Bronchial epithelial cell (primary cell): ENCODE measurements around the gene ZNF853. TPM values are rescaled to one million over a fixed set of nuclear protein-coding genes. Genes with fewer than 3 reads are reported as not detected.

Experiments used
- DNase-seq: peaks from one replicate; pipeline ENCODE4 v3.0.0-alpha.2; 2010; ENCODE audit warnings: low read depth
- FAIRE-seq: peaks from 2 replicates; lab custom pipeline; 2011; peaks lifted over from hg19 to GRCh38; lab: Jason Lieb, UNC
- H3K27me3 ChIP-seq: 2 replicates; pipeline ENCODE4 v1.5.1; 2011; ENCODE audit warnings: low read length; ENCODE audit not compliant: control insufficient read depth, insufficient read depth
- H3K36me3 ChIP-seq: 2 replicates; pipeline ENCODE4 v1.5.1; 2011; ENCODE audit warnings: low read length; ENCODE audit not compliant: control insufficient read depth, insufficient read depth
- H3K4me3 ChIP-seq: 2 replicates; pipeline ENCODE4 v1.5.1; 2011; ENCODE audit warnings: mild to moderate bottlenecking, low read depth, low read length, control low read depth
- total RNA-seq: library from RNA; depleted of rRNA; stranded (reverse); fragments of >200 nt; gene quantifications from 2 replicates; pipeline ENCODE4 v1.2.1, GENCODE V29; 2014
- TF ChIP-seq, protein P1 (sequence below): IDR thresholded peaks from 2 replicates; pipeline ENCODE4 v1.5.1; 2011; ENCODE audit warnings: mild to moderate bottlenecking, moderate library complexity, low read length, control low read depth, inconsistent platforms; ENCODE audit not compliant: insufficient read depth, severe bottlenecking

ZNF853 gene
- total RNA-seq, 1 donor from 2014 or later, result 0.53 TPM

DNA sequence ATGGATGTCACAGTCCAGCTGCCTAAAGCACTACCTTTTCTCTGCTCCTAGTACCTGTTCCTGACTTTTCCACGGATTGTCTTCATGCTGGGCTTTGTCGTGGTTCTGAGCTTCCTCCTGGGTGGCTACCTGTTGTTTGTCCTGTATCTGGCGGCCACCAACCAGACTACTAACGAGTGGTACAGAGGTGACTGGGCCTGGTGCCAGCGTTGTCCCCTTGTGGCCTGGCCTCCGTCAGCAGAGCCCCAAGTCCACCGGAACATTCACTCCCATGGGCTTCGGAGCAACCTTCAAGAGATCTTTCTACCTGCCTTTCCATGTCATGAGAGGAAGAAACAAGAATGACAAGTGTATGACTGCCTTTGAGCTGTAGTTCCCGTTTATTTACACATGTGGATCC lies 26.8 kb upstream of the ZNF853 start:
- Histone ChIP-seq H3K36me3 (peaks cover 8% of the 10 kb centered on the region), H3K27me3 (no peaks in the 10 kb centered on the region), H3K4me3 (no peak overlapping the region)
- DNase-seq (no peak), FAIRE-seq (no peak)
- TF ChIP-seq, protein P1, sequence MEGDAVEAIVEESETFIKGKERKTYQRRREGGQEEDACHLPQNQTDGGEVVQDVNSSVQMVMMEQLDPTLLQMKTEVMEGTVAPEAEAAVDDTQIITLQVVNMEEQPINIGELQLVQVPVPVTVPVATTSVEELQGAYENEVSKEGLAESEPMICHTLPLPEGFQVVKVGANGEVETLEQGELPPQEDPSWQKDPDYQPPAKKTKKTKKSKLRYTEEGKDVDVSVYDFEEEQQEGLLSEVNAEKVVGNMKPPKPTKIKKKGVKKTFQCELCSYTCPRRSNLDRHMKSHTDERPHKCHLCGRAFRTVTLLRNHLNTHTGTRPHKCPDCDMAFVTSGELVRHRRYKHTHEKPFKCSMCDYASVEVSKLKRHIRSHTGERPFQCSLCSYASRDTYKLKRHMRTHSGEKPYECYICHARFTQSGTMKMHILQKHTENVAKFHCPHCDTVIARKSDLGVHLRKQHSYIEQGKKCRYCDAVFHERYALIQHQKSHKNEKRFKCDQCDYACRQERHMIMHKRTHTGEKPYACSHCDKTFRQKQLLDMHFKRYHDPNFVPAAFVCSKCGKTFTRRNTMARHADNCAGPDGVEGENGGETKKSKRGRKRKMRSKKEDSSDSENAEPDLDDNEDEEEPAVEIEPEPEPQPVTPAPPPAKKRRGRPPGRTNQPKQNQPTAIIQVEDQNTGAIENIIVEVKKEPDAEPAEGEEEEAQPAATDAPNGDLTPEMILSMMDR, result no peak

DNA sequence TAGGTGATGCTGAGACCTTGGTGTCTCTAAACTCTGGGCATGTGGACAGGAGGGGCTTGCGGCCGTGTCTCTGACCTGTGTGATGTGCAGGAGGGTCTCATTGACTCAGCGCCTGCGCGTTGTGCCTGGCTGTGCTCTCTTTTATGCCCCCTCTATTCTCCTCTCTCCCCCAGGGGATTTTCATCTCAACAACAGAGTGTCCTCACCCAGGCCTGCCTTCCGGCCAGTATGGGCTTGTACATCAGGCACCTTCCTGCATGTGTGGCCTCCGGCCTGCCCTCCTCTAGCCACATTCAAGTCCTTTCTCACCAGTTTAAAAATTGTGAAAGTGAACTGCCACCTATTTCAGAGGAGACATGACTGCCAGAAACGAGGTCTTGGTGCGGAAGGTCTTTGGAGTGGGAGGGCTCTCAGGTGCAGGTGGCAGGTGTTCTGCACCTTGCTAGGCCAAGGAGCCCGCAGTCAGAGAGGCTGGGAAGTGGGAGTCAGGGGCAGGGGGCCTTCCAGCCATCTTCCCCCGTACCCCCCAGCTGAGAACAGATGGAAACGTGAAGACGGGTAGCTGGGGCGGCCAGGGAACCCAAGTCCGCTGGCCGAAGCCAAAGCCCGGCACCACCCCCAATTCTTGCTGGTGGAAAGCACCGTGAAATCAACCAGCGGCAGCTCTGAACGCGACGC lies 26.1 kb upstream of the ZNF853 start:
- Histone ChIP-seq H3K36me3 (peaks cover 12% of the 10 kb centered on the region), H3K4me3 (peak overlapping the region; percentile 17), H3K27me3 (no peaks in the 10 kb centered on the region)
- FAIRE-seq (no peak), DNase-seq (no peak)
- TF ChIP-seq, protein P1, result no peak

DNA sequence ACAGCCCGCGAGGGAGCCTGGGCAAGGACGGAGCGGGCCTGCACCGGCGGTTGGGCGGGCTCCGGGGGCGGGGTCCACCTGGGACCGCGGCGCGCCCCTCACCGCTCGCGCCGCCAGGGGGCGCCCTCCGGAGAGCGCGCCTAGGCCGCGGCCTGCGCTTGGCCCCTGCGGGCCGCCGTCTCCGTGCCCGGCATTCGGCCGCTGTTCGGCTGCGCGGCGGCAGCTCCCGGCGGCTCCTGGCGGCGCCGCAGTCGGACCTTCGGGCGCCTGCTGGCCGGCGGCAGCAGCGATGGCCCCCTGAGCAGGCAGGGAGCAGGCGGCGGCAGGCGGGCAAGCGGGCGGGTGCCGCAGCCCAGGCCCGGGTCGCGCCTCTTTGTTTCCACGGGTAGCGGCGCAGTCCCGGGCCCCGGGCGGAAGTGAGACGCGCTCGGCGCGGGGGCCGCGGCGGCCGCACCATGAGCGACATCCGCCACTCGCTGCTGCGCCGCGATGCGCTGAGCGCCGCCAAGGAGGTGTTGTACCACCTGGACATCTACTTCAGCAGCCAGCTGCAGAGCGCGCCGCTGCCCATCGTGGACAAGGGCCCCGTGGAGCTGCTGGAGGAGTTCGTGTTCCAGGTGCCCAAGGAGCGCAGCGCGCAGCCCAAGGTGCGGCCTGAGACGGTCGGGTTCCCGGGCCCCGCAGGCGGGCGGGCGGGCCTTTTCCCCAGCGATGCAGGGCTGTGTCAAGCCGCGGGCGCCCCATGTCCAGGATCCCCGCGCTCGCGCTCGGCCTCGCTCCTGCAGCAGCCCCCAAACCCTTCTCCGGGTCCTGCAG lies 25.4 kb upstream of the ZNF853 start, which contains the start of gene INTS15:
TSS of gene INTS15 (plus strand) at position 193 of the 816 bp plus-strand sequence. CDS start at position 456, 263 bp downstream.
- H3K4me3 ChIP-seq, result peak within 1 kb of the TSS; percentile 94
- FAIRE-seq (no peak), DNase-seq (peak; percentile 53)
- peaks cover 10% of the 10 kb centered on the region for H3K36me3 ChIP-seq
- H3K27me3 ChIP-seq, result no peaks in the 10 kb centered on the region
- TF ChIP-seq, protein P1, result peak; percentile 62

DNA sequence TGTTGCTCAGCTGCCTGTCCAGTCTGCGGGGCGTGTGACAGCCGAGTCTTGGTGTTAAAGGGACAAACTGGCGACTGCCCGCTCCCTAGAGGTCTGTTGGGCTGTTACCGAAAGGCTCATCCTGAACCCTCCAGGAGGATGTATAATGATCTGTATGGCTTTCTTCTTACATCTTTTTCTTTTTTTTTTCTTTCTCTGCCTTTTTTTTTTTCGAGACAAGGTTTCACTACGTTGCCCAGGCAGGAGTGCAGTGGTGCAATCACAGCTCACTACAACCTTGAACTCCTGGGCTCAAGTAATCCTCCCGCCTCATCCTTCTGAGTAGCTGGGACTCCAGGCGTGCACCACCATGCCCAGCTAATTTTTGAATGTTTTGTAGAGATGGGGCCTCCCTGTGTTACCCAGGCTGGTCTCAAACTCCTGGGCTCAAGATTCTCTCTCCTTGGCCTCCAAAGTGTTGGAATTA lies 24.7 kb upstream of the ZNF853 start:
- Histone ChIP-seq H3K27me3 (no peaks in the 10 kb centered on the region), H3K4me3 (peak overlapping the region; percentile 94), H3K36me3 (peaks cover 10% of the 10 kb centered on the region)
- FAIRE-seq, result no peak
- TF ChIP-seq, protein P1, result peak; percentile 4
- peak; percentile 15 for DNase-seq

DNA sequence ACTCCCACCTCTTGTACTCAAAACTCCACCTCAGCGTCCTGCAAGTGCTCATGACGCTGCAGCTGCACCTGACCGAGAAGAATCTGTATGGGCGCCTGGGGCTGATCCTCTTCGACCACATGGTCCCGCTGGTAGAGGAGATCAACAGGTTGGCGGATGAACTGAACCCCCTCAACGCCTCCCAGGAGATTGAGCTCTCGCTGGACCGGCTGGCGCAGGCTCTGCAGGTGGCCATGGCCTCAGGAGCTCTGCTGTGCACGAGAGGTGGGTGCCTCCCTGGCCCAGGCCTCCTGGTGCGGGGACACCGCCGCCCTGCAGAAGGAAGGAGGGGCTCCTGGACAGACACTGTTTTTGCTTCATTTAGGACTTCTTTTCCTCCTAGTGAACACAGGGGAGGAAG lies 15.3 kb upstream of the ZNF853 start:
- FAIRE-seq (no peak), DNase-seq (no peak)
- no peak overlapping the region for H3K4me3 ChIP-seq
- H3K36me3 ChIP-seq, result peaks cover 16% of the 10 kb centered on the region
- no peaks in the 10 kb centered on the region for H3K27me3 ChIP-seq
- TF ChIP-seq, protein P1, result no peak
